ENCODE data around the gene ARHGEF7.

ARHGEF7 gene

DNA sequence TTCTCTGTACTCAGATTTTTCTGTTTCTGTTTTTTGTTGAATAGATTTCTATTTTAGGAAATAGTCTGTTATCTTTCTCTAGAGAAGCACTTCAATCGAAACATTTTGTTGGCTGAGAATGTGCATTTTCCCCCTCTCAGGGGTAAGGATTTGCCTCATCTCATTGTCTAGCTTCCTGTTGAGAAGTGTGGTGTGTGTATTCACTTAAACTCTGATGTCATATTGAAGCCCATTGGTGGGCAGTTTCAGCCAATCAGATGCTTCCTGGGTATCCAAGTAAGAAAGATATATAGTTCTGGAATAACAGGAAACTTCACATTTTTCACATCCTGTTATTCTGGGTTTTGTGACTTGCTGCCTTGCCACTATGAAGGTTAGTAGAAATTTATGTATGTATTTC lies 87.6 kb downstream of the ARHGEF7 start:
- TF ChIP-seq, protein P1, sequence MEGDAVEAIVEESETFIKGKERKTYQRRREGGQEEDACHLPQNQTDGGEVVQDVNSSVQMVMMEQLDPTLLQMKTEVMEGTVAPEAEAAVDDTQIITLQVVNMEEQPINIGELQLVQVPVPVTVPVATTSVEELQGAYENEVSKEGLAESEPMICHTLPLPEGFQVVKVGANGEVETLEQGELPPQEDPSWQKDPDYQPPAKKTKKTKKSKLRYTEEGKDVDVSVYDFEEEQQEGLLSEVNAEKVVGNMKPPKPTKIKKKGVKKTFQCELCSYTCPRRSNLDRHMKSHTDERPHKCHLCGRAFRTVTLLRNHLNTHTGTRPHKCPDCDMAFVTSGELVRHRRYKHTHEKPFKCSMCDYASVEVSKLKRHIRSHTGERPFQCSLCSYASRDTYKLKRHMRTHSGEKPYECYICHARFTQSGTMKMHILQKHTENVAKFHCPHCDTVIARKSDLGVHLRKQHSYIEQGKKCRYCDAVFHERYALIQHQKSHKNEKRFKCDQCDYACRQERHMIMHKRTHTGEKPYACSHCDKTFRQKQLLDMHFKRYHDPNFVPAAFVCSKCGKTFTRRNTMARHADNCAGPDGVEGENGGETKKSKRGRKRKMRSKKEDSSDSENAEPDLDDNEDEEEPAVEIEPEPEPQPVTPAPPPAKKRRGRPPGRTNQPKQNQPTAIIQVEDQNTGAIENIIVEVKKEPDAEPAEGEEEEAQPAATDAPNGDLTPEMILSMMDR (IDR thresholded peaks at IDR 0.05): no peak

DNA sequence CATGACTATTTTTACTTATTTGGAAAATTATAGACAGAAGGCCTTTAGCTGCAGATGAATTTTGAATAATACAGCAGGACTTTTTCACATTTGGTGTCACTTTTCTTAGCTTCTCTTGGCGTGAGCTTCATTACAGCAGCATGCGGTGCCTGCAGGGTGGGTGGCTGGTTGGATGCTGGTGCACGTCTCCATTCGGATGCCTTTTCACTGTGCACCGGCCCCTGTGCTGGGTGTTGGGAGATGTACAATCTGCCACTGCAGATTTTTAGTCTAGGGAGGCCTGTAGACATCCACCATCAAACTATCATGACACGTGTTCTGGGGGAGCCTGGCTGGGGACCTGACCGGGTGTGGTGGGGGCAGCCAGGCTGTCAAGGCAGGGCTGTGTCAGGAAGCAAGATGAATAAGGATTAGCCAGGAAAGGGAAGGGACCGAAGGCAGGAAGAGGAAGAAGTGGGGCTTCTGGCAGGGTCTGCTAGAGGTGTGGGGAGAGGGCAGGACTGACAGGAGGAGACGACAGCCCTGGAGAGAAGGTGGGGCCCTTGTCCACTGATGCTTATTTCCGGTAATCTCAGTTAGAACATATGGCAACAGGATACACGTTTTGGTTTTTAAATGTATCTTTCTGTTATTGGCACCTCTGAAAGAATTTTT lies 88.8 kb downstream of the ARHGEF7 start:
- TF ChIP-seq, protein P1 (IDR thresholded peaks at IDR 0.05): no peak

DNA sequence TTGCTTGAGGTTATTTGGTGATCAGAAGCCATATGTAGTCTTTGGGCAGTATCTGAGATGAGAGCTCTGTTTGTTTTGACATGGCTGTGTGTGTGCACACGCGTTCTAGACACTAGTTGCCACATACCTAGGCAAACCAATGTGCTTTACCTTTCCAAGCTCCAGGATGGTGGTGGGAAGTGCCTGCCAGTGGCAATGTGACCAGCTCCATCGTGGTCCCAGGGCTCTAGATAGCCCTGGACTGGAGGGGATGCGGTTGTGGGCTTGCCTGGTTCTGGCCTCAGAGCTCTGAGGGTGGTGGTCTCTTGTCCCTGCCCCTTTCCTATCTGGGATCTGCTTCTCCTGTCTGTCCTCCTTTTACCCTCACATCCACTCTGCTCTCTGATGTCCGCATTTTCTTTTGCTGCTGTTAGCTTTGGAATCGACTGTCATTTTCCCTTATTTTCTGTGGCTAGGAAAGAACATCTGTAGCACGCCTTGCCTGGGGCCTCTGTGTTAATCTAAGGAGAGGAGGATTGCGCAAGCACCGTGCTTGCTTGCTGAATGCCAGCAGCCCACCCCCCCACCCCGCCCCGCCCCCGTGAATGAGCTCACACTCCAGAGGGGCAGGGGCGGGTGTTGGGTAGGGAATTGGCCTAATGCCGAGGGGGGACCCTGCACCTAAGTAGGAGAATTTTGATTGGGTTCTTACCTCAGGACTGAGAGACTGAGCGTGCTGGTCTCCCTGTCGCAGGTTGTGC lies 89.5 kb downstream of the ARHGEF7 start:
- TF ChIP-seq, protein P1 (IDR thresholded peaks at IDR 0.05): no peak

DNA sequence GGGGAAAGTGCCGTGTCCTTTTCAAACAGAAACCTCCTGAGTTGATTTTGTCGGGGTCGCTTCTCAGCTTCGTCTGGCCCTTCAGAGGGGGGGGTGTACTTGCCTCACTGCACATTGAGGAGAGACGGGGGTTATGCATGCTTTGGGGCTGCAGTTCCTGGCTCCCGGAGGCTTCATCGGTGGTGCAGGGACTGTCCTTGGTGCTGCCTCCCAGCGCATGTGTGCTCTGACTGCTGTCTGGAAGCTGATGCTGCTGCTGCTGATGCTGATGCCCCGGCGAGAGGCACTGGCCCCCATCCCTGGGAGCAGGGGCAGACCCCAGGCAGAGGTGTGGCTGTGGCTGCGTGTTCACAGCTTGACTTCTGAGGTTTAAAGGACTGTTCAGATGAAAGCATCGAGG lies 91.0 kb downstream of the ARHGEF7 start:
- TF ChIP-seq, protein P1 (IDR thresholded peaks at IDR 0.05): no peak

DNA sequence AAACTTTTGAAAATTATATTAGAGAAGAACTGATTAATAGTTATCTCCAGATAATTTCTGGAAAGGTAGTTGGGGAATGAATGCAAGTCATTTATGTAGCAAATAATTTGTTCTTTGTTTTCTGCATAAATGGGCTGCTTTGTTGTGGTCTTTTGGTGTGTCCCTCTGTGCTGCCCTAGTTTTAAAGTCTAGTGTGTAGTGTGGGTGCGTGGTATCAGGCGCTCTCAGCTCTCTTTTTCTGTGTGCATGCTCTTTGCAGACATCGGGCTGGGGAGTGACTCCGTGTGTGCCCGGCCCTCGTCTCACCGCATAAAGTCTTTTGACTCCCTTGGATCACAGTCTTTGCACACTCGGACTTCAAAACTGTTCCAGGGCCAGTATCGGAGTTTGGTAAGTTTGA lies 94.5 kb downstream of the ARHGEF7 start:
- TF ChIP-seq, protein P1 (IDR thresholded peaks at IDR 0.05): no peak

DNA sequence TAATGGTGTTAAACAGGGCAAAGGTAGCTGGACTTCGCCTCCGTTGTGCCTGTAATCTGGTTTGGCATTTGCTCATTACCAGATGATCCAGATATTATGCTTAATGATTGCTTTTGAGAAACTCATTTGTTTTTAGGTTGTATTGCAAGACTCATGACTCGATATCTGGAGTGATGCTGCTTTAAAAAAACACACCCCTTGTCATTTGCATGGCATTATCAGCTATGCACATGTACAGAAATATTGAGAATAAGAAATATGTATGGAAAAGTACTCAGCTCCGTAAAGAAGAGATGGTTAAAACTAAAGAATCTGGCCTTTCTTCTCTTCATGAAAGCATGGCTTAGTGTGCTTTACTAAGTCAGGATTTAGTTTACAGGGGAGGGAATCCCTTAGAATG lies 95.0 kb downstream of the ARHGEF7 start:
- TF ChIP-seq, protein P1 (IDR thresholded peaks at IDR 0.05): no peak

DNA sequence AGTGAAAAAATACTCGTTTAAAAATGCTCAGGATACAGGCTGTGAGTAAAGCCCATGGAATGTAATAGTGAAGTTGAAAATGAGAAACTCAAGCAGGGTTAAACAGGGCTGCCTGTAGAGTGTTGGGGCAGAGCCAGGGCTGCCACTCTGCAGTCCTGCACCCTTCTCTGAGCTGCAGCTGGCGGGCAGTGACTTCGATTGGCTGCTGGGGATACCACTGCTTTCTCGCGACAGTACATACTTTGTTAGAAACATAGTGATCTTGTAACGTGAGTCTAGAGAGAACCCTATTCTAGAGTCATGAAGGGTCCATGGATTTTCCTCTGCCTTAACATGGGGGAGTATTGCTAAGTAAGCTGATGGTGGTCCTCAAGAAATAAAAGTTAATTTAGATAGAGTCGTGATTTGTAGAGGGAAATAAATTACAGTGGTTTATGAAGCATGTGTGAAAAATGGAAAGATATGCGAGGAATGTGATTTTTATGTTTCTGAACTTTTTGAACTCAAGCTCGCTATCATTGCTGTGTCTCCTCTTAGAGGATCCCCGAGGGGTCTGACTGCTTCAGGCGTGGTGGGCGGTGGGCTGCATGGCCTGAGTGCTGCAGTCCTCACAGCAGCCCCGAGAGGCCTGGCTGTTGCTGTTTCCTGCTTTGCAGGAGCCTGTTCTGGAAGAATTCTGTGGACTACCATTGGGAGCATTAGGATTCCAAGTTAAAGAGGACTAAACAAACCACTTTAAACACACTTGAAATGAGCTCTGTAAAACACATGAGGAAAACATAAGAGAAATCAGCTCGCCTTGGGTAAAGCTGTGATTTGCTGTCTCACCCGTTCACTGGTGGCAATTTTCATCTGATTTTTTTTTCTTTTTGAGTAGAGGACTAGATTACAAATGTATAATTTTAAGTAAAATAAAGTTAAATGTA lies 95.7 kb downstream of the ARHGEF7 start:
- TF ChIP-seq, protein P1 (IDR thresholded peaks at IDR 0.05): no peak
